Ishikawa (cell line): ENCODE data around the gene CFTR.

Experiments
- EGR1 ChIP-seq: IDR thresholded peaks from 2 replicates; pipeline ENCODE4 v1.6.1; 2012
- EP300 ChIP-seq: IDR thresholded peaks from 2 replicates; pipeline ENCODE4 v1.6.1; 2012; ENCODE audit warnings: borderline replicate concordance
- TAF1 ChIP-seq: IDR thresholded peaks from 2 replicates; pipeline ENCODE4 v1.6.1; 2012; ENCODE audit warnings: low read depth, mild to moderate bottlenecking
- TCF12 ChIP-seq: IDR thresholded peaks from 2 replicates; pipeline ENCODE4 v1.6.1; 2012; ENCODE audit warnings: low read depth
- ZBTB7A ChIP-seq: IDR thresholded peaks from 2 replicates; pipeline ENCODE4 v1.6.1; 2012; ENCODE audit warnings: low read depth
- TF ChIP-seq, protein P1 (sequence below): IDR thresholded peaks from 2 replicates; pipeline ENCODE4 v1.6.1; 2012

DNA sequence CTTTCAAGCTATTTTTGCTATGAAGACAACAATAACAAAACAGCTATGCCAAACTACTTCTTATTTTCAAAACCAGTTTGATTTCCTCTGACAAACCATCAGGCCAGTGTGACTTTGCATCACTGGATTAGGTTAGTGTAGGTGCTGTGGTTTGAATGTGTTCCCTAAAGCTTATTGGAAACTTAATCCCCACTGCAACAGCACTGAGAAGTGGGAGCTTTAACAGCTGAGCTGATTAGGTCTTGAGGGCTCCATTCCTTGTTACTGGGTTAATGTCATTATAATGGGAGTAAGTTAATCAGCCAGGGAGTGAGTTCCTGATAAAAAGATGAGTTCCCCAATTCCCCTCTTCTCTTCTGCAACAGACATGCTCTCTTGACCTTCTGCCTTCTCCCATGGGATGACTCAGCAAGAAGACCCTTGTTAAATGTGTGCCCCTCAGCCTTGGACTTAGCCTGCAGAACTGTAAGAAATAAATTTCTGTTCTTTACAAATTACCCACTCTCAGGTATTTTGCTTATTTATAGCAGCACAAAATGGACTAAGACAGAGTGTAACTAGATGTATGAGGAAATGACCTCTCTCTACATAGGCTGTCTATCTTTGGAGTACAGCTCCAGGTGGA, 206.6 kb downstream of the CFTR start:
- TF ChIP-seq EP300 (no peak), TCF12 (no peak), TAF1 (no peak), ZBTB7A (no peak), EGR1 (no peak)
- TF ChIP-seq, protein P1, sequence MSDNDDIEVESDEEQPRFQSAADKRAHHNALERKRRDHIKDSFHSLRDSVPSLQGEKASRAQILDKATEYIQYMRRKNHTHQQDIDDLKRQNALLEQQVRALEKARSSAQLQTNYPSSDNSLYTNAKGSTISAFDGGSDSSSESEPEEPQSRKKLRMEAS: no peak
